Esophagus squamous epithelium (tissue), 5 donors: ENCODE results near the gene MYO16. TPM values are rescaled to one million over a fixed set of nuclear protein-coding genes. Genes with fewer than 3 reads are reported as not detected.
A peak's percentile ranks its signal among the peaks of the same experiment; 100 is the strongest.

Experiments used
- DNase-seq: peaks from one replicate; lab custom pipeline; 2025; lab: John Stamatoyannopoulos, UW
- H3K27ac ChIP-seq, 4 donors: fragments of 200-600 bp; sonication (generic); one replicate each; pipeline ENCODE4 v1.5.1; 2016 to 2019; ENCODE audit warnings: mild to moderate bottlenecking in 1 of 4
- H3K27me3 ChIP-seq, 4 donors: fragments of 200-600 bp; sonication (generic); 1 replicate in 3 of 4; 2 replicates in 1 of 4; pipeline versions ENCODE4 v1.5.1 to v1.6.0; 2017 to 2021; ENCODE audit warnings: antibody characterized with exemption in 1 of 4
- H3K36me3 ChIP-seq, 3 donors: fragments of 200-600 bp; sonication (generic); one replicate each; pipeline ENCODE4 v1.5.1; 2016 to 2019
- H3K4me1 ChIP-seq, 3 donors: fragments of 200-600 bp; sonication (generic); one replicate each; pipeline ENCODE4 v1.5.1; 2017 to 2019
- H3K4me3 ChIP-seq, 4 donors: fragments of 200-600 bp; sonication (generic); 1 replicate in 3 of 4; 2 replicates in 1 of 4; pipeline ENCODE4 v1.5.1; 2016 to 2019; ENCODE audit warnings: mild to moderate bottlenecking in 2 of 4, moderate library complexity in 1 of 4
- H3K9me3 ChIP-seq, 3 donors: fragments of 200-600 bp; sonication (generic); one replicate each; pipeline ENCODE4 v1.5.1; 2016 to 2019
- POLR2A ChIP-seq, 4 donors: fragments of 450-650 bp; IDR thresholded peaks; one replicate each; pipeline ENCODE4 v1.6.1; 2017; ENCODE audit warnings: antibody characterized with exemption in 4 of 4, mild to moderate bottlenecking in 4 of 4, moderate library complexity in 3 of 4
- WGBS, 2 donors: methylation state at CpG; one replicate each; pipeline ENCODE4 v1.1.5; 2018; 5-methylcytosine and 5-hydroxymethylcytosine counted together
- intact Hi-C: fragments of 100-400 bp; cut with DNase I; formaldehyde crosslinking; loops from one replicate; pipeline ENCODE4 v1.15.0; 2022
- total RNA-seq, 4 donors: library from RNA; depleted of rRNA; stranded (reverse); fragments of >200 nt; gene quantifications; one replicate each; pipeline ENCODE4 v1.1.0, GENCODE V29; 2016
- TF ChIP-seq, protein P1 (sequence below), 6 experiments: fragments of 450-650 bp in 4 of 6; fragments of 200-600 bp in 2 of 6; sonication (generic) in 2 of 6; IDR thresholded peaks; one replicate each; pipeline ENCODE4 v1.5.1; 2016 to 2019; ENCODE audit warnings: antibody characterized with exemption in 6 of 6, mild to moderate bottlenecking in 4 of 6, moderate library complexity in 4 of 6
- donor health status: DM: yes; HTN: yes; CAD: no.

The MYO16 gene
- total RNA-seq, 4 donors from 2014 or later: 0.09 to 2.1 TPM; not detected in 2

DNA sequence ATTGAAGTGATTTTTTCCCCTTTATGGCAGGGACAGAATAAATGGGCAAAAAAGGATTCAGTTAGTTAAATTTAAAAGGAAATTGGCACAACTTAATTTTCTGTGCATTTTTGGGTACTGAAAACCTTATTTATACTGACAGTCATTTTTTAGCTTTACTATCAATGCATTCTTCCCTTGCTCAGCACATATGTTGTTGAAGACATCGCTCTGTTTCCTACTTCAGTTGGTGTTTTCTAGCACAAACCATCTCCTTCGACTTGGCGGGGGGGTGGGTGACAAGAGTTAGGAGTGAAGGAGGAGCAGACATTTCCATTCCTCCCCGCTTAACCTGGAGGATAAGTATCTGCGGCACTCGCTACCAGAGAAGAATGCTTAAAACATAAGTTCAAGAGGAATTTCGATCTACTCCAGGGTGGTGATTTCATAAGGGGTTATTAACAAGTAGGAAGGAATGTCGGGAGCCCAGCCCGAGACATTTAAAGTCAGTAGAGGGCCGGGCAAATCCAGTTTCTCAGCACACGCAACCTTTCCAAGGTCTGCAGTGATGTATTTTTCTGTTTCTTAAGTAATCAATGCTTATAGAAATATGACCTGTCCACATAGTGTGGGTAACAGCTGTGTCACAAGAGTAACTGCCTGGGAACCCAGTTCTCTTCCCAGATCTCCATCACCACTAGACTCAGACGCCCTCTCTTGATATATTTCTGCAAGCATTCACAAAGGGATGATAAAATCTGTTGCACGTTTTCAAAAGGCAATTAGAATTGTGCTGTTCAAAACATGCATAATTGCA lies 525.8 kb downstream of the MYO16 start:
- WGBS, 2 donors: 68 to 79% methylated on average over 13 of the region's 13 CpGs
- Histone ChIP-seq H3K4me1 (peaks cover 0 to 52% (median 26%) of the 10 kb centered on the region in 3 donors), H3K27ac (peak overlapping the region; percentile 41 to 81 (median 74)), H3K4me3 (peak overlapping the region in 1 of 4 donors; percentile 19), H3K9me3 (no peaks in the 10 kb centered on the region), H3K27me3 (no peaks in the 10 kb centered on the region), H3K36me3 (no peaks in the 10 kb centered on the region)
- TF ChIP-seq, protein P1, sequence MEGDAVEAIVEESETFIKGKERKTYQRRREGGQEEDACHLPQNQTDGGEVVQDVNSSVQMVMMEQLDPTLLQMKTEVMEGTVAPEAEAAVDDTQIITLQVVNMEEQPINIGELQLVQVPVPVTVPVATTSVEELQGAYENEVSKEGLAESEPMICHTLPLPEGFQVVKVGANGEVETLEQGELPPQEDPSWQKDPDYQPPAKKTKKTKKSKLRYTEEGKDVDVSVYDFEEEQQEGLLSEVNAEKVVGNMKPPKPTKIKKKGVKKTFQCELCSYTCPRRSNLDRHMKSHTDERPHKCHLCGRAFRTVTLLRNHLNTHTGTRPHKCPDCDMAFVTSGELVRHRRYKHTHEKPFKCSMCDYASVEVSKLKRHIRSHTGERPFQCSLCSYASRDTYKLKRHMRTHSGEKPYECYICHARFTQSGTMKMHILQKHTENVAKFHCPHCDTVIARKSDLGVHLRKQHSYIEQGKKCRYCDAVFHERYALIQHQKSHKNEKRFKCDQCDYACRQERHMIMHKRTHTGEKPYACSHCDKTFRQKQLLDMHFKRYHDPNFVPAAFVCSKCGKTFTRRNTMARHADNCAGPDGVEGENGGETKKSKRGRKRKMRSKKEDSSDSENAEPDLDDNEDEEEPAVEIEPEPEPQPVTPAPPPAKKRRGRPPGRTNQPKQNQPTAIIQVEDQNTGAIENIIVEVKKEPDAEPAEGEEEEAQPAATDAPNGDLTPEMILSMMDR (IDR thresholded peaks at IDR 0.05): no peak
- no peak for TF ChIP-seq POLR2A (IDR thresholded peaks at IDR 0.05)
- intact Hi-C loops: no loop called here
- DNase-seq: no peak

GRCh38 chr13:109156181-109156935 lies 526.9 kb downstream of the MYO16 start:
- 25 to 39% methylated on average over 16 of the region's 16 CpGs for WGBS, 2 donors
- no peak for TF ChIP-seq POLR2A (IDR thresholded peaks at IDR 0.05)
- TF ChIP-seq, protein P1 (IDR thresholded peaks at IDR 0.05): no peak
- Histone ChIP-seq H3K9me3 (no peaks in the 10 kb centered on the region), H3K27ac (peak overlapping the region; percentile 73 to 81 (median 78)), H3K36me3 (no peaks in the 10 kb centered on the region), H3K27me3 (no peaks in the 10 kb centered on the region), H3K4me1 (peaks cover 0 to 54% (median 30%) of the 10 kb centered on the region in 3 donors), H3K4me3 (peak overlapping the region in 2 of 4 donors; percentile 7 to 19)
- no peak for DNase-seq
- intact Hi-C loops: no loop called here

- Histone ChIP-seq H3K4me1 (peaks cover 4 to 57% (median 35%) of the 10 kb centered on the region in 3 donors), H3K27me3 (no peaks in the 10 kb centered on the region), H3K9me3 (no peaks in the 10 kb centered on the region), H3K36me3 (no peaks in the 10 kb centered on the region), H3K27ac (peak overlapping the region; percentile 8 to 81 (median 74)), H3K4me3 (no peak overlapping the region)
- no peak for DNase-seq
- intact Hi-C loops: no loop called here
- TF ChIP-seq POLR2A (IDR thresholded peaks at IDR 0.05): no peak
- TF ChIP-seq, protein P1 (IDR thresholded peaks at IDR 0.05): no peak
- 41 to 42% methylated on average over 5 of the region's 5 CpGs for WGBS, 2 donors
Observed at GRCh38 chr13:109157275-109157674, 527.9 kb downstream of the MYO16 start.

DNA sequence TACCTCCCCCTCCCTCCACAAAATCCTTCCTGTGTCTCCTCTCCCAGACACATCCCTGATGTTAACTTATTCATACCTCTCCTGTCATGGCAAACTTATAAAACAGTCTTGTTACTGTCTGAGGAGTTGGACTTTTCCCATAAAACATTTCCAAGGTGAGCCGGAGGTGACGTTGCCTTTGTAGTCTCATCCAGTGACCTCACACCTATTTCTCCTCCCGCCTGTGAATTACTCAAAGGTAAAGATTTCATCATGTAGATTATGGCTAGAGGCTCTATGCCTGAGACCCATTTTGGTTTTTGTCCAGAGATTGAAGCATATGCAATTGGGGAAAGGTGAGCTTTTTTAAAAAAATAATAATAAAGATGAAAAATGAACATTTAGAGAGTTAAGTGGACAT lies 529.0 kb downstream of the MYO16 start:
- TF ChIP-seq, protein P1 (IDR thresholded peaks at IDR 0.05): no peak
- TF ChIP-seq POLR2A (IDR thresholded peaks at IDR 0.05): no peak
- Histone ChIP-seq H3K27ac (no peak overlapping the region), H3K4me3 (no peak overlapping the region), H3K9me3 (no peaks in the 10 kb centered on the region), H3K4me1 (peaks cover 4 to 66% (median 35%) of the 10 kb centered on the region in 3 donors), H3K27me3 (no peaks in the 10 kb centered on the region), H3K36me3 (no peaks in the 10 kb centered on the region)
- intact Hi-C loops: no loop called here
- no peak for DNase-seq
- 68 to 73% methylated on average over 3 of the region's 3 CpGs for WGBS, 2 donors
